ENCODE results near the gene THEMIS. TPM values are rescaled to one million over a fixed set of nuclear protein-coding genes. Genes with fewer than 3 reads are reported as not detected.

The THEMIS gene
- total RNA-seq, 1 donor from 2014 or later: not detected

DNA sequence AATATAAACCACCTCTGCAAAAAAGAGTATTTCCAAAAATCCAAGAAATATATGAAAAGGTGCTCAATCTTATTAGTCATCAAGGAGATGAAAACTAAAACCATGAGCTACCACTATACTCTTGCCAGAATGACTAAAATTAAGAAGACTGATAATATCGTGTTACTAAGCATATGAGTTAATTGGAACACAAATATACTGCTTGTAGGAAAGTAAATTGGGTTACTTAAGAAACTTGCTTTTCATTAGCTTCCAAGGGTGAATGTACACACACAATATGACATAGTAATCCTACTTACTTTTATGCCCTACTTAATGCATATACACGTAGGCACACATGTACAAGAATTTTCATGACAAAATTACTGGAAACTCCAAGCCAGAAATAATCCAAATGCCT, 3.4 kb downstream of the THEMIS start:
- TF ChIP-seq, protein P1, sequence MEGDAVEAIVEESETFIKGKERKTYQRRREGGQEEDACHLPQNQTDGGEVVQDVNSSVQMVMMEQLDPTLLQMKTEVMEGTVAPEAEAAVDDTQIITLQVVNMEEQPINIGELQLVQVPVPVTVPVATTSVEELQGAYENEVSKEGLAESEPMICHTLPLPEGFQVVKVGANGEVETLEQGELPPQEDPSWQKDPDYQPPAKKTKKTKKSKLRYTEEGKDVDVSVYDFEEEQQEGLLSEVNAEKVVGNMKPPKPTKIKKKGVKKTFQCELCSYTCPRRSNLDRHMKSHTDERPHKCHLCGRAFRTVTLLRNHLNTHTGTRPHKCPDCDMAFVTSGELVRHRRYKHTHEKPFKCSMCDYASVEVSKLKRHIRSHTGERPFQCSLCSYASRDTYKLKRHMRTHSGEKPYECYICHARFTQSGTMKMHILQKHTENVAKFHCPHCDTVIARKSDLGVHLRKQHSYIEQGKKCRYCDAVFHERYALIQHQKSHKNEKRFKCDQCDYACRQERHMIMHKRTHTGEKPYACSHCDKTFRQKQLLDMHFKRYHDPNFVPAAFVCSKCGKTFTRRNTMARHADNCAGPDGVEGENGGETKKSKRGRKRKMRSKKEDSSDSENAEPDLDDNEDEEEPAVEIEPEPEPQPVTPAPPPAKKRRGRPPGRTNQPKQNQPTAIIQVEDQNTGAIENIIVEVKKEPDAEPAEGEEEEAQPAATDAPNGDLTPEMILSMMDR (IDR thresholded peaks at IDR 0.05; ENCODE audit: unreplicated experiment): no peak
- Mint-ChIP-seq H3K4me3 (ENCODE audit: low read depth) (no peak overlapping the region), H3K9me3 (ENCODE audit: low read depth) (peaks cover 3% of the 10 kb centered on the region), H3K27me3 (no peaks in the 10 kb centered on the region), H3K36me3 (ENCODE audit: insufficient read depth) (no peaks in the 10 kb centered on the region), H3K4me1 (ENCODE audit: low read depth) (no peaks in the 10 kb centered on the region), H3K27ac (no peak overlapping the region)
- no peak for DNase-seq (ENCODE audit: low spot score, unreplicated experiment)

DNA sequence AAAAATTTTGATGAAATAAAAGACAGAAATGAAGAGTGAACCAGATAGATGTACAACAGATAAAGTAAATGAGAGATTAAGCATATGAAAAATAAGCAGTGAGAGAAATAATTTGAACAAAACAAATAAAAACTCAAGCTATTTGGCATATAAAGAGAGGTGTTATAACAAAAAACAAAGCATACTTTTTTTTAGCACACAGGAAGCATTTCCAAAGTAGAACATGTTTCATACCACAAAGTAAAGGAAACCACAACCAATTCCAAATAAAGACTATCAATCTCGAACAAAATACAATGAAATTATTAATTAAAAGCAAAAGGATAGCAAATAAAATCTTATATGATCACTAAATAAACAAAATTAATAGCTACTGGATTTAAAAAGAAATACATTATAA, 6.8 kb downstream of the THEMIS start:
- no peaks in the 10 kb centered on the region for H3K27me3 Mint-ChIP-seq
- H3K27ac Mint-ChIP-seq: no peak overlapping the region
- H3K4me3 Mint-ChIP-seq (ENCODE audit: low read depth): no peak overlapping the region
- DNase-seq (ENCODE audit: low spot score, unreplicated experiment): no peak
- H3K36me3 Mint-ChIP-seq (ENCODE audit: insufficient read depth): no peaks in the 10 kb centered on the region
- TF ChIP-seq, protein P1 (IDR thresholded peaks at IDR 0.05; ENCODE audit: unreplicated experiment): no peak
- no peaks in the 10 kb centered on the region for H3K4me1 Mint-ChIP-seq (ENCODE audit: low read depth)
- peaks cover 6% of the 10 kb centered on the region for H3K9me3 Mint-ChIP-seq (ENCODE audit: low read depth)

DNA sequence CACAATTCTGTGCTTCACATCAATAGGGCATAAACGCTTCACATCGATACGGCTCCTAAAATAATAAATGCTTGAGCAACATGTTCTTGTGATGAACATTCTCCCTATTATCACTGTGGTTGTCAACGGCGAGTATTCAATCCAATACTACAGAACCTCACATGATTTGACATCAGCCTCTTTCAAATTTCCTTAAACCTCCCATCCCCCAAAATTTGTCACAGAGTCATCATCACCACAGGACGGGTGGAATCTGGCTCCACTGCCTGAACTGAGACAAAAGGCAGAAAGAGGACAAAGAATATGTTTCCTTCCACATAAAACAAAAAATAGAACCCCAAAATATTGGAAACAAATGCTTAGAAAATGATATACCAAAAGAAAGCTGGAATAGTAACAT, 7.3 kb downstream of the THEMIS start:
- TF ChIP-seq, protein P1 (IDR thresholded peaks at IDR 0.05; ENCODE audit: unreplicated experiment): no peak
- Mint-ChIP-seq H3K27ac (no peak overlapping the region), H3K4me3 (ENCODE audit: low read depth) (no peak overlapping the region), H3K27me3 (no peaks in the 10 kb centered on the region), H3K36me3 (ENCODE audit: insufficient read depth) (no peaks in the 10 kb centered on the region), H3K4me1 (ENCODE audit: low read depth) (no peaks in the 10 kb centered on the region), H3K9me3 (ENCODE audit: low read depth) (peaks cover 4% of the 10 kb centered on the region)
- no peak for DNase-seq (ENCODE audit: low spot score, unreplicated experiment)

DNA sequence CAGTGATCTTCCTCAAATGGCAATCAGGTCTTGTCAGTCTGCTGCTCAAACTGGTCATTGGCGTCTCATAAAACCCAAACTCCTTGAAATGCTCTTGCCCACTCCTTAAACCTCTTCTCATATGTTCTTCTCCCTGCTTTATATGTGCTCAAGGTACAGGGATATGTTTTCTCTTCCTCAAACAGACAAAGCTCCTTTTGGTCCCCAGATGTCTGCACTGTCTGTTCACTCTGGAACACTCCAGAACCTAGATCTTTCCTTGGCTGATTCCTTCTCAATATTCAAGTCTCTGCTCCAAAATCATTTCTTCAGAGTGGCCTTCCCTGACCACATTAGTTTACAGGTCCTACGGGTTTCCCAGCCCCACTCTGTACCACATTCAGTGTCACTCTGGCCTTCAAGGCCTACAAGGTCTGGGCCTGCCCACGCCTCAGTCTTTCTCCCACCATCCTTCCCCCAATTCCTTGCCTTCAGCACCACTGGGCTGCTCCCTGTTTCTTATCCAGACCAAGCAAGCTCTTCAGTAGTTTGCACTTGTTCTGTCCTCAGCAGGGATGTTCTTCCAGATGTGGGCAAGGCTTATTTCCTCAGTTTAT, 9.0 kb downstream of the THEMIS start:
- no peak for DNase-seq (ENCODE audit: low spot score, unreplicated experiment)
- no peak overlapping the region for H3K27ac Mint-ChIP-seq
- no peaks in the 10 kb centered on the region for H3K27me3 Mint-ChIP-seq
- H3K9me3 Mint-ChIP-seq (ENCODE audit: low read depth): peaks cover 4% of the 10 kb centered on the region
- no peaks in the 10 kb centered on the region for H3K36me3 Mint-ChIP-seq (ENCODE audit: insufficient read depth)
- TF ChIP-seq, protein P1 (IDR thresholded peaks at IDR 0.05; ENCODE audit: unreplicated experiment): no peak
- H3K4me1 Mint-ChIP-seq (ENCODE audit: low read depth): no peaks in the 10 kb centered on the region
- no peak overlapping the region for H3K4me3 Mint-ChIP-seq (ENCODE audit: low read depth)

DNA sequence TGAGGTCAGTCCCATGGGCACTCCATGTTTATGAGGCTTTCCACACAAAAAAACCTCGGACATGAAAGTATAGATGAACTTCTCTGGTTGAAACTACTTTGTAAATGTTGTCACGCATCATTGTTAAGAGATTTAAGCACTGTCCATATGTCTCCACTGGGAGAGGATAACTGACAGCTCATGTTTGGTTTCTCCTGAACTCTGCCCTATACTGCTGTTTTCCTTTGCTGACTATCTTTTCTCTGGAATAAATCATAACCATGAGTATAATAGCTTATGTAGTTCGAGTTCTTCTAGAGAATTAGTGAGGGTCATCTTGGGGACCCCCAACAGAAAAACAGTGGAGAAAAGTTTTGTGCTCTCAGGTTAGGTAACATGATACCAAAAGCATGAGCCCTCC, 14.3 kb downstream of the THEMIS start:
- H3K4me1 Mint-ChIP-seq (ENCODE audit: low read depth): no peaks in the 10 kb centered on the region
- no peaks in the 10 kb centered on the region for H3K27me3 Mint-ChIP-seq
- DNase-seq (ENCODE audit: low spot score, unreplicated experiment): no peak
- H3K9me3 Mint-ChIP-seq (ENCODE audit: low read depth): peaks cover 2% of the 10 kb centered on the region
- H3K27ac Mint-ChIP-seq: no peak overlapping the region
- TF ChIP-seq, protein P1 (IDR thresholded peaks at IDR 0.05; ENCODE audit: unreplicated experiment): no peak
- H3K4me3 Mint-ChIP-seq (ENCODE audit: low read depth): no peak overlapping the region
- no peaks in the 10 kb centered on the region for H3K36me3 Mint-ChIP-seq (ENCODE audit: insufficient read depth)
